KMS-11 (cell line): Measurements from ENCODE around the gene KRTAP4-12.
A peak's percentile ranks its signal among the peaks of the same experiment; 100 is the strongest.
"Not testable (repeated sequence)": the region's sequence is repeated elsewhere in the genome, so short reads cannot be mapped to it uniquely, and the experiment has no call there.

Experiments
- H2AFZ ChIP-seq: fragments of 200-600 bp; sonication (generic); 2 replicates; pipeline ENCODE4 v1.6.1; 2016; ENCODE audit warnings: antibody characterized with exemption, mixed run types, low read depth
- H3K27ac ChIP-seq: fragments of 200-600 bp; sonication (generic); 2 replicates; pipeline ENCODE4 v1.6.1; 2016; ENCODE audit warnings: mild to moderate bottlenecking, mixed run types
- H3K27me3 ChIP-seq: fragments of 200-600 bp; sonication (generic); 2 replicates; pipeline ENCODE4 v1.6.1; 2017; ENCODE audit warnings: mild to moderate bottlenecking, low read depth, mixed run types, moderate library complexity; ENCODE audit not compliant: insufficient read depth
- H3K36me3 ChIP-seq: fragments of 200-600 bp; sonication (generic); 2 replicates; pipeline ENCODE4 v1.6.1; 2017; ENCODE audit warnings: mild to moderate bottlenecking, mixed run types; ENCODE audit not compliant: insufficient read depth
- H3K4me1 ChIP-seq: fragments of 200-600 bp; sonication (generic); 2 replicates; pipeline ENCODE4 v1.6.1; 2016; ENCODE audit warnings: mild to moderate bottlenecking, low read depth, mixed run types; ENCODE audit not compliant: poor library complexity, severe bottlenecking
- H3K4me2 ChIP-seq: fragments of 200-600 bp; sonication (generic); 2 replicates; pipeline ENCODE4 v1.7.0; 2016; ENCODE audit warnings: mild to moderate bottlenecking, mixed run types
- H3K4me3 ChIP-seq: fragments of 200-600 bp; sonication (generic); IDR thresholded peaks from 2 replicates; pipeline ENCODE4 v1.6.1; 2017; ENCODE audit warnings: low read depth, low read length, mixed read lengths; ENCODE audit not compliant: insufficient read depth
- H3K79me2 ChIP-seq: fragments of 200-600 bp; sonication (generic); 2 replicates; pipeline ENCODE4 v1.6.1; 2016; ENCODE audit warnings: low read depth, mixed run types; ENCODE audit not compliant: insufficient read depth
- H3K9ac ChIP-seq: fragments of 200-600 bp; sonication (generic); 2 replicates; pipeline ENCODE4 v1.6.1; 2016; ENCODE audit warnings: mild to moderate bottlenecking, mixed run types
- H4K20me1 ChIP-seq: fragments of 200-600 bp; sonication (generic); 2 replicates; pipeline ENCODE4 v1.6.1; 2016; ENCODE audit warnings: mild to moderate bottlenecking, mixed run types; ENCODE audit not compliant: insufficient read depth
- CTCF ChIP-seq: fragments of 200-600 bp; sonication (generic); conservative IDR thresholded peaks from 2 replicates; pipeline ENCODE4 v1.6.1; 2017; ENCODE audit warnings: low read depth, mild to moderate bottlenecking, antibody characterized with exemption, low read length, moderate library complexity, mixed read lengths

The KRTAP4-12 gene

GRCh38 chr17:41111151-41111885 lies 12.7 kb downstream of the KRTAP4-12 start:
- H2AFZ ChIP-seq = no peak overlapping the region
- H3K9ac ChIP-seq = no peak overlapping the region
- H3K27ac ChIP-seq = no peak overlapping the region
- H3K79me2 ChIP-seq = no peaks in the 10 kb centered on the region
- H3K36me3 ChIP-seq = no peaks in the 10 kb centered on the region
- no peak overlapping the region for H3K4me2 ChIP-seq
- H3K4me1 ChIP-seq = peaks cover 12% of the 10 kb centered on the region
- no peaks in the 10 kb centered on the region for H4K20me1 ChIP-seq
- no peak overlapping the region for H3K4me3 ChIP-seq
- no peaks in the 10 kb centered on the region for H3K27me3 ChIP-seq
- no peak for TF ChIP-seq CTCF

- Histone ChIP-seq H3K4me1 (peaks cover 12% of the 10 kb centered on the region), H3K4me2 (peak overlapping the region; percentile 31; the same call in 1 of the 2 replicates)
- not testable (repeated sequence) for H3K4me3 ChIP-seq, H3K79me2 ChIP-seq, H3K27ac ChIP-seq, H2AFZ ChIP-seq, H3K36me3 ChIP-seq, H3K9ac ChIP-seq, H3K27me3 ChIP-seq, H4K20me1 ChIP-seq
These were observed 15.1 kb downstream of the KRTAP4-12 start for GRCh38 chr17:41108728-41109386.

GRCh38 chr17:41107941-41108450 lies 16.0 kb downstream of the KRTAP4-12 start:
- no peaks in the 10 kb centered on the region for H3K36me3 ChIP-seq
- no peak for TF ChIP-seq CTCF
- no peaks in the 10 kb centered on the region for H3K79me2 ChIP-seq
- H3K4me3 ChIP-seq = no peak overlapping the region
- no peaks in the 10 kb centered on the region for H3K27me3 ChIP-seq
- no peaks in the 10 kb centered on the region for H4K20me1 ChIP-seq
- no peak overlapping the region for H2AFZ ChIP-seq
- no peak overlapping the region for H3K27ac ChIP-seq
- H3K4me1 ChIP-seq = peaks cover 12% of the 10 kb centered on the region
- H3K4me2 ChIP-seq = 0 out of 2 replicates have a peak overlapping the region, but pooled peaks have one; percentile 31
- no peak overlapping the region for H3K9ac ChIP-seq

DNA sequence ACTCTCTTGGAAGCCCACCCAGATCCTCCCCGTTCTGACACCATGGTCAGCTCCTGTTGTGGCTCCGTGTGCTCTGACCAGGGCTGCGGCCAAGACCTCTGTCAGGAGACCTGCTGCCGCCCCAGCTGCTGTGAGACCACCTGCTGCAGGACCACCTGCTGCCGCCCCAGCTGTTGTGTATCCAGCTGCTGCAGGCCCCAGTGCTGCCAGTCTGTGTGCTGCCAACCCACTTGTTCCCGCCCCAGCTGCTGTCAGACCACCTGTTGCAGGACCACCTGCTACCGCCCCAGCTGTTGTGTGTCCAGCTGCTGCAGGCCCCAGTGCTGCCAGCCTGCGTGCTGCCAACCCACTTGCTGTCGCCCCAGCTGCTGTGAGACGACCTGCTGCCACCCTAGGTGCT lies 18.6 kb downstream of the KRTAP4-12 start, which contains the start of gene KRTAP4-9:
Gene KRTAP4-9 (plus strand): TSS at position 43 of the 400 bp plus-strand sequence. CDS start 0 bp downstream, at position 43.
- not testable (repeated sequence) for H3K79me2 ChIP-seq, H3K27me3 ChIP-seq, H3K4me3 ChIP-seq, H3K9ac ChIP-seq, H3K4me2 ChIP-seq, H2AFZ ChIP-seq, H3K27ac ChIP-seq, H4K20me1 ChIP-seq, H3K36me3 ChIP-seq
- peaks cover 12% of the 10 kb centered on the region for H3K4me1 ChIP-seq

DNA sequence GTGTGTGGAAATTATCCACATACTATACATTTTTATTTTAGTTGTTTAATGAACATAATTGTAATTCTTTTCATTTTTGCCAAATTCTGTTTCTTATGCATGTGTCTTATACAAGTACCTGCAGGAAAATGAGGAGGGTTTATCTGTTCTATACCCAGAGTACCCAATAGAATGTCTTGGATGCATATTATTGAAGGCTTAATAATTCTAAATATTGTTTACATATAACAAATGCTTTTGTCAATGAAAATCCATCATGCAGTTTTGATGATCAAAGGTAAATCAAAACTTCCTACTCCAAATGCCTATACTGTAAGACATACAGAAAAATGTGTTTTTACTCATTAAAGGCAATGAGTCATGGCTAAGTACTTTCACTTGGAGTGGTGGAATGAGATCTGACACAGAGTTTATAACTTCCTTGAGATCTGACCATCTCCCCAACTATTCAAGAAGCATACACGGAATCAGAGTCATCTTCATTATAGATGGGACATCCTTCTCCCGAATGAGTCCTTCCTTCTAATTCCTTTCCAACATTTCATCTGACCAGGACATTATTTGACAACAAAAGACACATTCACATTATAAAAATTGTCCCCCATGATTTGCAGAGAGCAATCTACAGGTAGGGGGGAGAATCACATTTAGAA lies 19.5 kb downstream of the KRTAP4-12 start:
- not testable (repeated sequence) for H3K27me3 ChIP-seq, H2AFZ ChIP-seq, H3K9ac ChIP-seq, H3K4me2 ChIP-seq, H3K27ac ChIP-seq, H3K36me3 ChIP-seq, H3K79me2 ChIP-seq, H3K4me3 ChIP-seq, H4K20me1 ChIP-seq
- H3K4me1 ChIP-seq = peaks cover 12% of the 10 kb centered on the region
